Hepatocyte (in vitro differentiated cells): ENCODE data around the gene ATF6. TPM values are rescaled to one million over a fixed set of nuclear protein-coding genes. Genes with fewer than 3 reads are reported as not detected.

Source experiments
- DNase-seq: peaks from one replicate; pipeline ENCODE4 v3.0.0-alpha.2; 2016; ENCODE audit warnings: low spot score
- H2AFZ ChIP-seq: fragments of 200-600 bp; sonication (generic); 2 replicates; pipeline ENCODE4 v1.6.0; 2016; ENCODE audit warnings: antibody characterized with exemption, mild to moderate bottlenecking
- H3K27ac ChIP-seq: fragments of 200-600 bp; sonication (generic); 2 replicates; pipeline ENCODE4 v1.5.1; 2016; ENCODE audit warnings: mild to moderate bottlenecking
- H3K27me3 ChIP-seq: fragments of 200-600 bp; sonication (generic); 2 replicates; pipeline ENCODE4 v1.6.1; 2016
- H3K36me3 ChIP-seq: fragments of 200-600 bp; sonication (generic); replicated peaks from 2 replicates; pipeline ENCODE4 v1.5.1; 2016; ENCODE audit warnings: low read depth; ENCODE audit not compliant: insufficient read depth
- H3K4me1 ChIP-seq: fragments of 200-600 bp; sonication (generic); 2 replicates; pipeline ENCODE4 v1.5.1; 2016; ENCODE audit warnings: mild to moderate bottlenecking, moderate library complexity; ENCODE audit not compliant: insufficient read depth
- H3K4me2 ChIP-seq: fragments of 200-600 bp; sonication (generic); 2 replicates; pipeline ENCODE4 v1.6.0; 2016
- H3K4me3 ChIP-seq: fragments of 200-600 bp; sonication (generic); 2 replicates; pipeline ENCODE4 v1.5.1; 2016; ENCODE audit warnings: mild to moderate bottlenecking
- H3K79me2 ChIP-seq: fragments of 200-600 bp; sonication (generic); 2 replicates; pipeline ENCODE4 v1.6.0; 2017; ENCODE audit warnings: mild to moderate bottlenecking
- H3K9me2 ChIP-seq: fragments of 200-600 bp; sonication (generic); replicated peaks from 2 replicates; pipeline ENCODE4 v1.6.0; 2017; ENCODE audit warnings: mild to moderate bottlenecking; ENCODE audit not compliant: insufficient read depth
- H3K9me3 ChIP-seq: fragments of 200-600 bp; sonication (generic); 2 replicates; pipeline ENCODE4 v1.5.1; 2016; ENCODE audit warnings: low read depth, mild to moderate bottlenecking
- H4K20me1 ChIP-seq: fragments of 200-600 bp; sonication (generic); 2 replicates; pipeline ENCODE4 v1.6.0; 2016; ENCODE audit warnings: mild to moderate bottlenecking; ENCODE audit not compliant: insufficient read depth, poor library complexity, severe bottlenecking
- CTCF ChIP-seq: fragments of 200-600 bp; sonication (generic); IDR thresholded peaks from 2 replicates; pipeline ENCODE4 v1.5.1; 2016; ENCODE audit warnings: antibody characterized with exemption, mild to moderate bottlenecking; ENCODE audit not compliant: poor library complexity
- EZH2 ChIP-seq: fragments of 200-600 bp; sonication (generic); IDR thresholded peaks from 2 replicates; pipeline ENCODE4 v1.6.1; 2016; ENCODE audit warnings: antibody characterized with exemption, mild to moderate bottlenecking, borderline replicate concordance
- EZH2phosphoT487 ChIP-seq: fragments of 200-600 bp; sonication (generic); IDR thresholded peaks from one replicate; pipeline ENCODE4 v1.6.1; 2018; ENCODE audit warnings: antibody characterized with exemption, mild to moderate bottlenecking, low read depth, moderate library complexity; ENCODE audit not compliant: unreplicated experiment, severe bottlenecking
- WGBS: methylation state at CpG from one replicate; pipeline ENCODE4 v1.1.6; 2016; ENCODE audit warnings: low lambda C conversion rate; ENCODE audit errors: missing lambda C conversion rate; 5-methylcytosine and 5-hydroxymethylcytosine counted together
- polyA plus RNA-seq: library from polyadenylated mRNA; unstranded; fragments of >200 nt; fragmentation: Nextera tagmentation; extraction: Ambion mirVana; gene quantifications from 2 replicates; pipeline ENCODE4 v1.2.1, GENCODE V29; 2016
- total RNA-seq: library from RNA; depleted of rRNA; stranded (reverse); fragments of >200 nt; gene quantifications from 2 replicates; pipeline ENCODE4 v1.2.3, GENCODE V29; 2014

The ATF6 gene
- total and polyA plus RNA-seq, 2 experiments from 2014 or later = 15.3 to 29.8 TPM

DNA sequence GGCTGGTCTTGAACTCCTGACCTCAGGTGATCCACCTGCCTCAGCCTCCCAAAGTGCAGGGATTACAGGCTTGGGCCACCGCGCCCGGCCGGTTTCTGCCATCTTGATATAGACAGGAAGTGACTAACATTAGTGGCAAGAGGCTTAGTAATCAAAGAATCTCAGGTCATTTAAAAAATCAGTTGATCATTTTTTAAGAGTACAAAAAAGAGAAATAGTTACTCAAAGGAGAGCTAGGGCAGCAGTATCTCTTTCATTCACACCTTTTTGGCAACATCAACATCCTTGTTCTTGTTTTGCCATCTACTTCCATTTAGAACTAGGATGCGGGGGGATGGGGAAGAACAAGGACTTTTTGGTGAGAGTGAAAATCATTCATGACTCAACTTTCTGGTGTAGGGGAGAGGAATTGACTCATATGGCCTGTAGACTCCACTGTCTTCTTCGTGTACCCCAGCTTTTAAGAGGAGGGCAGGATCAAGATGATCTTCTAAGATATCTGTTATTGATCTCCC is 36.0 kb upstream of the ATF6 start:
- Histone ChIP-seq H4K20me1 (no peaks in the 10 kb centered on the region), H3K4me3 (no peak overlapping the region), H3K79me2 (no peaks in the 10 kb centered on the region), H3K27ac (no peak overlapping the region), H3K36me3 (no peaks in the 10 kb centered on the region), H3K4me1 (no peaks in the 10 kb centered on the region), H3K9me3 (no peaks in the 10 kb centered on the region), H3K4me2 (no peak overlapping the region), H3K9me2 (no peaks in the 10 kb centered on the region), H2AFZ (no peak overlapping the region), H3K27me3 (no peaks in the 10 kb centered on the region)
- no peak for DNase-seq
- TF ChIP-seq EZH2 = no peak
- TF ChIP-seq CTCF = no peak
- no peak for TF ChIP-seq EZH2phosphoT487
- WGBS = 88% methylated on average over 6 of the region's 6 CpGs

DNA sequence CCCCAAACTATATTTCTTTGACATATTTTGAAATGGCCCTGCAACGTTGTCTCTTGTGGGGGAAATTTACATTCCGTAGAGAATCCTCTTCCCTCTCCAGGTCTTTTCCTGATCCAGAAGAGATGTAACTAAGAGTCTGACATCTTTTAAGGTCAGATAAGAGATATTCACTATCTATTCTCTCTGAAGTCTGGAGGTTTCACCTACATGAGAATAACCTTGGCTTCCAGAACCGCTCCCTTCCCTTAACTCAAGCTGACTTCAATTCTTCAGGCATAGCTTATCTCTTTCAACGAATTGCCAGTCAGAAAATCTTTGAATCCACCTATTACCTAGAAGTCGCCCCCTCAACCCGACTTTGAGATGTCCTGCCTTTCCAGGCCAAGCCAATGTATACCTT is 34.9 kb upstream of the ATF6 start:
- H3K27ac ChIP-seq = no peak overlapping the region
- no peaks in the 10 kb centered on the region for H3K4me1 ChIP-seq
- H3K4me3 ChIP-seq = no peak overlapping the region
- no peaks in the 10 kb centered on the region for H3K79me2 ChIP-seq
- H3K9me3 ChIP-seq = no peaks in the 10 kb centered on the region
- no peaks in the 10 kb centered on the region for H3K36me3 ChIP-seq
- WGBS = 63% methylated on average over 6 of the region's 6 CpGs
- no peak for TF ChIP-seq EZH2phosphoT487
- TF ChIP-seq EZH2 = no peak
- no peak for TF ChIP-seq CTCF
- no peak overlapping the region for H3K4me2 ChIP-seq
- no peaks in the 10 kb centered on the region for H3K27me3 ChIP-seq
- H4K20me1 ChIP-seq = no peaks in the 10 kb centered on the region
- H3K9me2 ChIP-seq = no peaks in the 10 kb centered on the region
- no peak overlapping the region for H2AFZ ChIP-seq
- DNase-seq = no peak

DNA sequence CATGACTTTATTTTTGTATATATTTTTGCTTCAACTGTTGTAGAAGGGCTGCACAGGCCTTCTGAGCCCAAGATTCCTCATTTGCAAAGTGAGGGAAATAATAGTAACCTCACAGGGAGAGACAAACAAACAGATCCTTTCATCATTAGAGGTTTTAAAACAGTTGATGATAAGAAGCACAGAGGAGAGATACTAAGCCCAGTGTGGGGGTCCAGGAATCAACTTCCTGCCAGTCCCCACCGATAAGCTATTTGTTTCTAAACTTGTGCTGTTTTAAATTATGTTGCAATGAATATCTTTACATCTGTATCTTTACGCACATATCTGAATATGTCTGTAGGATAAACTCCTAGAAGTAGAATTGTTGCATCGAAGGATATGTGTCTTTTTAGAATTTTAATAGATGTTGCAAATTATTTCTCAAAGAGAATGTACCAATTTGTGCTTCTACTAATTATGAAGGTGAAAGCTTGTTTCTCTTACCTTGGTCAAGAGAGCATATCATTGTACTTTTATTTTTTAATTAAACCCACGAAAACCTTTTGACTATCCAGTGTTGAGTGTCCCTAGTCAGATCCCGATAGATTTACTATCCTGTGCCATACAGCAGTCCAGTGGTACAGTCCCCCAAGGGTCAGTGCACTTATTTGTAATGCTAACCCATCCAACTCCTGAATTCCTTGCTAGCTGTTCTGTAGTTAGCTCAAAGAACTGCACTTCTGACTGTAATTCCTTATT is 34.0 kb upstream of the ATF6 start:
- Histone ChIP-seq H3K4me3 (no peak overlapping the region), H3K4me1 (no peaks in the 10 kb centered on the region), H3K27me3 (no peaks in the 10 kb centered on the region), H3K4me2 (no peak overlapping the region), H2AFZ (no peak overlapping the region), H3K27ac (no peak overlapping the region), H4K20me1 (no peaks in the 10 kb centered on the region), H3K9me2 (no peaks in the 10 kb centered on the region), H3K9me3 (no peaks in the 10 kb centered on the region), H3K36me3 (no peaks in the 10 kb centered on the region), H3K79me2 (no peaks in the 10 kb centered on the region)
- 62% methylated on average over 5 of the region's 5 CpGs for WGBS
- TF ChIP-seq EZH2phosphoT487 = no peak
- TF ChIP-seq CTCF = no peak
- no peak for TF ChIP-seq EZH2
- no peak for DNase-seq
